ENCODE results near the gene LILRA5.
"Not testable (repeated sequence)": the region's sequence is repeated elsewhere in the genome, so short reads cannot be mapped to it uniquely, and the experiment has no call there.

Gene LILRA5

DNA sequence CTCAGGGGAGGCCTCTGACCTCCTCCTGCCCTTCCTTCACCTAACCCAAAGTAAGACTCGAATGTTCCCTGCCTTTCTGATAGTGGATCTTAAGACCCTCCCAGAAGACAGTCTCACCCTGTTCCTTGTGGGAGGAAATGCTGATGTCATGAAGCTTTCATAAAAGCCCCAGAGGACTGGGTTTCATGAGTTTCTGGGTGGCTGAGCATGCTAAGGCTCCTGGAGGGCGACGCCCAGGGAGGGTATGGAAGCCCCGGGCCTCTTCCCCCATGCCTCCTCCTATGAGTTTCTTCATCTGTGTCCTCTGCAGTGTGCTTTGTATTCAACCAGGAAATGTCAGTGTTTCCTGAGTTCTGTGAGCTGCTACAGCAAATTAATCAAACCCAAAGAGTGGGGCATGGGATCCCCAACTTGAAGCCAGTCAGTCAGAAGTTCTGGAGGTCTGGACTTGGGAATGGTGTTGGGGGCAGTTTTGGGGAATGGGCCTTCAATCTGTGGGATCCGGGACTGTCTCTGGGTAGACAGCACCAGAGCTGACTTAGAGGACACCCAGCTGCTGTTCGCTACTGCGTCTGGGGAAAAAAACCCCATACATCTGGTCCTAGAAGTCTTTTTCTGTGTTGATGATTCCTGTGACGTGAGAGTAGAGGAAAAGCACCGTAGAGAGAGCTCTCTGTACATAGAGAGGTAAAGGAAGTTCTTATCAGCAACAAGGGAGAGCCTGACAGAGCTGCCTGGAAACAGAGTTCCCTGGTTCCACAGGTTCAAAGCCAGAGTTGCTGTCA lies 30.1 kb downstream of the LILRA5 start:
- no peak overlapping the region for H3K4me3 ChIP-seq (ENCODE audit: low read depth, low read length)
- TF ChIP-seq, protein P1, sequence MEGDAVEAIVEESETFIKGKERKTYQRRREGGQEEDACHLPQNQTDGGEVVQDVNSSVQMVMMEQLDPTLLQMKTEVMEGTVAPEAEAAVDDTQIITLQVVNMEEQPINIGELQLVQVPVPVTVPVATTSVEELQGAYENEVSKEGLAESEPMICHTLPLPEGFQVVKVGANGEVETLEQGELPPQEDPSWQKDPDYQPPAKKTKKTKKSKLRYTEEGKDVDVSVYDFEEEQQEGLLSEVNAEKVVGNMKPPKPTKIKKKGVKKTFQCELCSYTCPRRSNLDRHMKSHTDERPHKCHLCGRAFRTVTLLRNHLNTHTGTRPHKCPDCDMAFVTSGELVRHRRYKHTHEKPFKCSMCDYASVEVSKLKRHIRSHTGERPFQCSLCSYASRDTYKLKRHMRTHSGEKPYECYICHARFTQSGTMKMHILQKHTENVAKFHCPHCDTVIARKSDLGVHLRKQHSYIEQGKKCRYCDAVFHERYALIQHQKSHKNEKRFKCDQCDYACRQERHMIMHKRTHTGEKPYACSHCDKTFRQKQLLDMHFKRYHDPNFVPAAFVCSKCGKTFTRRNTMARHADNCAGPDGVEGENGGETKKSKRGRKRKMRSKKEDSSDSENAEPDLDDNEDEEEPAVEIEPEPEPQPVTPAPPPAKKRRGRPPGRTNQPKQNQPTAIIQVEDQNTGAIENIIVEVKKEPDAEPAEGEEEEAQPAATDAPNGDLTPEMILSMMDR (conservative IDR thresholded peaks at IDR 0.05; ENCODE audit: low read depth, low read length): no peak
- no peak for DNase-seq (ENCODE audit: low read depth)

DNA sequence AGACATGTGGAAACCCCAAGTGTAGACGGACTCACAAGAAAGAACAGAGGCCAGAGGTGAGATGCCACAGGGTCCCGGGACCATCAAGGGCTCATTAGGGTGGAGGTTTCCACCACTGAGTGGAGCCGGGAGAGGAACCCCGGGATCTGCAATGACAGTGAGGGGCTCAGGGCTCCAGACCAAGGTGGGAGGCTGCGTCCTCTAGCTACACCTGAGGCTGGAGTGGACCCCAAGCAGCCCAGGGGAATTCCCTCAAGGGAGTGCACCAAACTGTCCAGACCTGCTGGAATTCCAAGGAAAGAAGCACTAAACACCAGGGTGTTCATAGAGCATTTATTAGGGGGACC lies 31.3 kb downstream of the LILRA5 start:
- H3K4me3 ChIP-seq (ENCODE audit: low read depth, low read length); DNase-seq (ENCODE audit: low read depth): not testable (repeated sequence)

DNA sequence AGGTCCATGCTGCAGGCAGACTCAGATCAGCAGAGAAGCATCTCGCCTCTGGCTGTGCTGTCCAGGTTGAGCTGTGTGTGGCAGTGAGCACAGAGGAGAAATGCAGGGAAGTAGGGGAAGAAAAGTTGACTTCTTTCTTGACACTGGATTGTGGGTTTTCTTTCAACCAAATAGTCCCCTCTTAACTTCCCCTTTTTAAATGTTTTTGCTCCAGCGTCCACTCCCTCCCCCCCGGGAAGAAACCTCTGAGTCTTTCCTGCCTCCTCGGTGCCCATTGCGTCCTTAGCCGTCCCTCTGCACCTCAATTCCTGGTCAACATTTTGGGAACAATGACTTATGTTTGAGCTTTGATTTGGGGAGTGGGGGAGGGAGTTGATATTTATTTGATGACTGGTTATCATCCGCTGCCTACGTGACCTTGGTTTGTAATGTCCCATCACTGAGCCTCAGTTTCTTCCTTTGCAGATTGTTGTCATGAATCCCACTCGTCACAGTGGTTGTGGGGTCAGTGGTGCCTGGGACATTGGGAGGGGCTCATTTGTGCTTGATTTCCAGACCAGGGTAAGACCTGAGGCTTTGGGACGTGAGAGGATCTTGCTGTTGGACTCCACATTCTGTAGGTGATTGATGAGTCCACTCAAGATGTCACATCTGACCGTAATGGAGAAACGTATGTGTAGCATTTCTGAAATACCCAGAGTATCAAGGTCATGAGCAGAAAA lies 31.8 kb downstream of the LILRA5 start, which contains the start of gene LILRB2:
TSS of gene LILRB2 (minus strand) at position 104 of the 722 bp plus-strand sequence. CDS start 614 bp downstream, outside the sequence.
- TF ChIP-seq, protein P1 (conservative IDR thresholded peaks at IDR 0.05; ENCODE audit: low read depth, low read length): no peak
- no peak within 1 kb of the TSS for H3K4me3 ChIP-seq (ENCODE audit: low read depth, low read length)
- DNase-seq (ENCODE audit: low read depth): no peak

DNA sequence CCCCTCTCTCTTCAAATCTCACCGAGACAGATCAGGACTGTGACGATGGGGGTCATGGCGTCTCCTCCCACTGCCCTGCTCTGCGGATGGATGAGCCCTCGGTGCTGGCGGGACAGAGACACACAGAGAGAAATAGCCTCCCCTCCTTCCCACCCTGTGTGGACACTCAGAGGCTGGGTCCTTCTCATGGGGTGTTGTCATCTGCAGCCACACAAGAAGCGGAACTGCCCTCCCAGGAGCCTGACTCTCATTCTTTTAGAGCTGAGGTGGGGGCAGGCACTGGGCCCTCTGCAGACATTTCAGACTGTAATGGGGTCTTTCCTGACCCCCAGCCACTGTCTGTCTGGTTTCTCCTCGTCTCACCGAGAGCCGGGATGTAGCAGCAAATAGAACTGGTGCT lies 32.5 kb downstream of the LILRA5 start:
- not testable (repeated sequence) for DNase-seq (ENCODE audit: low read depth); H3K4me3 ChIP-seq (ENCODE audit: low read depth, low read length)

DNA sequence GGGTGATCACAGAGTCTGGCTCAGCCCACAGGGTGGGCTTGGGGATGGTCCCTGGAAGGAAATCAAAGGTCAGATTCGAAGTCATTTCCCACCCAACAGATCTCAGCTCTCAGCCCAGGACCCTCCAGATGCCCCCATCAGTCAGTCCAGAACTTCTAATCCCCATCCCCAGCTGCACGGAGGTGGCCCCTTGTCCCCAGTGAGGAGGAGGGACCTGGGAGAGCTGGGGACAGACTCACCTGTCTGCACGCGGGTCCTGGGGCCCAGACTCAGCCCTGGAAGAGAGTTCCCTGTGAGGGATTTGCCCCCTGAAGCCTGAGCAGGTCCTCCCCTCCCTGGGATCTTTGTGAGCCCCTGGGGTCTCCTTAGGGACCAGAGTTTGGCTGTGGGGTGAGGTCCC lies 32.9 kb downstream of the LILRA5 start:
- not testable (repeated sequence) for H3K4me3 ChIP-seq (ENCODE audit: low read depth, low read length); DNase-seq (ENCODE audit: low read depth)

DNA sequence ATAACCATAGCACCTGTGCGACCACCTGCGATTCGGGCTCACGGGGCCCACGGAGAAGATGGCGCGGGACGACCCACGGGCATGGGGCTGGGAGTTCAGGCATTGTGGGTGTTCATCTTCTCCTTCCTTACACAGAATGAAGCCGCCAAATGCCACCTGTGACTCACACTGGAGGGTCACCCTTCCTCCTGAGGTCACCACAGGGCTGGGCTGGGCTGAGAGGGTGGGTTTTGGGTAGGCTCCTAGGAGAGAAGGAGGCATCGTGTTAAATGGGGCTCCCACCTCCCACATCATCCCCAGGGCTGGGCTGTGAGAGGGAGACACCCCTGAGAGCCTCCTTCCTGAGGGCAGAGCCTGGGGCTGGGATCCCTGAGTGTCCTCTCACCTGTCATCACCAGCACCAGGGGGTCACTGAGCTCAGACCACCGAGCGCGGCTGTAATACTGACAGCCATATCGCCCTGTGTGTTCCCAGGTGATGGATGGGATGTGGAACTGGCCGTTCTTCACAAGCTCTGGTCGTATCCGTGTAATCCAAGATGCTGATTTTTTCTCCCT lies 33.5 kb downstream of the LILRA5 start:
- TF ChIP-seq, protein P1 (conservative IDR thresholded peaks at IDR 0.05; ENCODE audit: low read depth, low read length): no peak
- no peak overlapping the region for H3K4me3 ChIP-seq (ENCODE audit: low read depth, low read length)
- no peak for DNase-seq (ENCODE audit: low read depth)

DNA sequence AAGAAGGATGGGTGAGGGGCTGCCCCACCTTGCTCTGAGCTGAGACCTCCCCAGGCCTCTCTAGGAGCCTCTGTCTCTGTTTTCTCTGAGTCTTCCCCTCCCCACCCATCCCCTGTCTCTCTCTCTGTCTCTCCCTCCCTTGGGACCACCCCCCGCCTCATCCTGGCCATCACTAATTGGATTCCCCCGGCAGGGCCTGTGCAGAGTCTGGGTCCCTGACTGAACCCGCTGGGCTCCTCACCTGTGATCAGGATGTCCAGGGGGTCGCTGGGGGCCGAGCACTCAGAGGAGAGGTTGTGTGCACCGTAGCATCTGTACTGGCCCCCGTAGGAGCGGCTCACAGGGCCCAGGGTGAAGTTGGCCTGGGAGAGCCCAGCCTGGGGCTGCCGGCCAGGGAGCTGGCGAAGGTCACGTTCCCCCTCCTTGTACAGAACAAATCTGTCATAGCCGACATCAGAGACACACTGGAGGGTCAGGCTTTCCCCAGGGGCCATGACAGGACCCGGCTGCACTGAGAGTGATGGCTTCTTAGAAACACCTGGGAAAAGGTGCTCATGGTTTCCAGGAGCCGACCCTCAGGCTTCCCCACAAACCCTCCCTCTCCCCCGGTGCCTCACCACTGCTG lies 34.3 kb downstream of the LILRA5 start:
- H3K4me3 ChIP-seq (ENCODE audit: low read depth, low read length); DNase-seq (ENCODE audit: low read depth): not testable (repeated sequence)

DNA sequence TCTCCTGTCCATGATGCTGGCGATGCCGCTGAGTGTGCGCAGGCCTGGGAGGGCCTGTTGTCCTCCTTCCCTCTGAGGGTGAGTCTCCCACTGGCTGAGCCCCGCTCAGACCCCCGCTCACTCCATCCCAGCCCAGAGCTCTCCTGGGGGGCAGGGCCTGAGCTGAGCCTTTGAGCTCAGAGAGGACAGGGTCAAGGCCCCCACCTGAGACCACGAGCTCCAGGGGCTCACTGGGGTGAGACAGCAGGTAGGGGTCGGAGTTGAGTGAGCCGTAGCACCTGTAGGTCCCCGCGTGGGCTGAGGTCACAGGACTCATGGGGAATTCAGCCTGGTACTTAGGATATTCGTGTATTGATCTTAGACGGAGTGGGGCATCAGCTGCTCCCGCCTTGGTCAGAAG lies 34.9 kb downstream of the LILRA5 start:
- DNase-seq (ENCODE audit: low read depth); H3K4me3 ChIP-seq (ENCODE audit: low read depth, low read length): not testable (repeated sequence)

DNA sequence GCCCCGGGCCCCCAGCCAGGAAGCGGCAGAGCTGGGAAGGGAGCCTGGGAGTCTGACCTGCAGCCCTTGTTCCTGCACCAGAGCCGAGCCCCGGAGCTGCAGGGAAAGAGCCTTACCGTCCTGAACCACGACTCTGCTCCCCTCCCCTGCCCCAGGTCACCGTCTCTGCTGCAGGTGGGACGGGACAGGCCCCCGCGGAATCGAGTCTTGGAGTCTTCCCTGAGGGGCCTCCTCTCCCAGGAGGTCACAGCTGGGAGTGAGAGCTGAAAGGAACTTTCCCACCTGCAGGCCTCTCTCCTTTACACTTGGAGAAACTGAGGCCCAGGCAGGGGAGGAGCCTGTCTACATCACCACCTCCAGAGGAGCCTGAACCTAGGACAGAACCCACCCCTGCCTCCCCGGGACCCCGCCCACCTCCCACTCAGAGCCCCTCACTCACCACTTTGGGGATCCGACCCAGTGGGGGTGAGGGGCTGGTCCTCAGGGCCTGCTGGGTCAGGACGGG lies 35.8 kb downstream of the LILRA5 start:
- H3K4me3 ChIP-seq (ENCODE audit: low read depth, low read length); DNase-seq (ENCODE audit: low read depth): not testable (repeated sequence)

DNA sequence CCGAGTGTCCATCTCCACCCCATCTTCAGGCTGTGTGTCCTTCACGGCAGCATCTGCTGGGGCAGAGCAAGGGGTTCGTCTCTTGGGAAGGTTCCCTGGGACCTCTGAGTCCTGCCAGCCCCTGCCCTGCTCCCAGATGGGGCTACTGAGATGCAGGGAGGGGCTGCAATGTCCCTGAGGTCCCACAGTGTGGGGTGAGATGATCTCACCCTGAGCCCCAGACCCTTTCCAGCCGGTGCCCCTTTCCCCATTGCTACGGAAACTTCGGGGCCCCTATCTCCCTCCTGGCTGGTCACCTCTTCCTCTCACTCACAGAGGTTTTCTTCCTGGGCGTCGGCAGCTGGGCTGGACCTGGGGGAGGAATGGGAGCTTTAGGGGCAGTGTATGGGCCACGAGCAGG lies 37.0 kb downstream of the LILRA5 start:
- TF ChIP-seq, protein P1 (conservative IDR thresholded peaks at IDR 0.05; ENCODE audit: low read depth, low read length): no peak
- no peak overlapping the region for H3K4me3 ChIP-seq (ENCODE audit: low read depth, low read length)
- DNase-seq (ENCODE audit: low read depth): no peak

DNA sequence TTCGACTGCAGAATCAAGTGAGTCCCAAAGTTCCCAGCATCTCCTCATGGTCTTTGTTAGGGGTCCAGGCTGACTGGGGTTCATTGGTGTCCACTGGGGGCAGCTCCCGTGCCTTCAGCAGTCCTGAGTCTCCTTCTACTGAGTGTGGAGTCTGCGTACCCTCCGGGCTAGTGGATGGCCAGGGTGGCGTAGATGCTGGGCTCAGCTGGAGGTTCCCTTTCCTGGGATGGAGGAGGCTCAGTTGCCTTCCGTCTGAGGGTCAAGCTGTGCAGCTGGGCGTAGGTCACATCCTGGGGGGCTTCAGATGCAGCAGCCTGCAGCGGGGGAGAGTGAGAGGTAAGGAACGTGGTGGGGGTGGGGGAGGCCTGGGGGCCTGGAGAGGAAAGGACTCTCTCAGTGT lies 38.5 kb downstream of the LILRA5 start:
- not testable (repeated sequence) for DNase-seq (ENCODE audit: low read depth); H3K4me3 ChIP-seq (ENCODE audit: low read depth, low read length)
